ENCODE data around the gene NDC1.

NDC1 gene

GRCh38 chr1:53851571-53852285 lies 13.6 kb upstream of the NDC1 start:
- Mint-ChIP-seq H3K4me1 (no peaks in the 10 kb centered on the region), H3K36me3 (ENCODE audit: insufficient read depth) (peaks cover 22% of the 10 kb centered on the region), H3K4me3 (no peak overlapping the region), H3K27ac (ENCODE audit: low read depth) (no peak overlapping the region), H3K9me3 (no peaks in the 10 kb centered on the region), H3K27me3 (no peaks in the 10 kb centered on the region)
- ATAC-seq (replicated peaks; ENCODE audit: extremely low read depth, poor library complexity, severe bottlenecking) = no peak
- no peak for DNase-seq (ENCODE audit: low spot score in 2 of 2)

GRCh38 chr1:53850082-53850673 lies 12.1 kb upstream of the NDC1 start:
- Mint-ChIP-seq H3K4me1 (no peaks in the 10 kb centered on the region), H3K27me3 (no peaks in the 10 kb centered on the region), H3K27ac (ENCODE audit: low read depth) (no peak overlapping the region), H3K4me3 (no peak overlapping the region), H3K9me3 (no peaks in the 10 kb centered on the region), H3K36me3 (ENCODE audit: insufficient read depth) (peaks cover 19% of the 10 kb centered on the region)
- DNase-seq (ENCODE audit: low spot score in 2 of 2) = no peak
- ATAC-seq (replicated peaks; ENCODE audit: extremely low read depth, poor library complexity, severe bottlenecking) = no peak

DNA sequence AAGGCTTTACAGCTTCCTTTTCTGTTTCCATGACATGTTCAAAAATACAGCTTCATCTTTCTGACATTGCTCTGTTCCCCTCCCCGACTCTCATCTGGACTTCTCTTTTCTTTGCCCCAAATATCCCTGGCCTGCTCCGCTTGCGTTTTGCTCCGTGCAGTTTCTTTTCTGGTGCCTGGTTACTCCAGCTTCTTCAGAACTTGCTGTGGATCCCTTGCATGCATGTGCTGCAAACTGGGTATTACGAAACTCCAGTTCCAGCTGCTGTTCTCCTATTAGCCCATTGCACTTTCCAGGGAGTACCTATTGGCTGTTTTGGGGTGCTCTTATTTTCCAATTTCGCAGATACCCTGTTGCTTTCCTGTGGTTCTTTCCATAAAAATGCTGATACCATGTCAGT lies 9.9 kb upstream of the NDC1 start:
- no peak for ATAC-seq (replicated peaks; ENCODE audit: extremely low read depth, poor library complexity, severe bottlenecking)
- H3K27ac Mint-ChIP-seq (ENCODE audit: low read depth) = no peak overlapping the region
- DNase-seq (ENCODE audit: low spot score in 2 of 2) = no peak

DNA sequence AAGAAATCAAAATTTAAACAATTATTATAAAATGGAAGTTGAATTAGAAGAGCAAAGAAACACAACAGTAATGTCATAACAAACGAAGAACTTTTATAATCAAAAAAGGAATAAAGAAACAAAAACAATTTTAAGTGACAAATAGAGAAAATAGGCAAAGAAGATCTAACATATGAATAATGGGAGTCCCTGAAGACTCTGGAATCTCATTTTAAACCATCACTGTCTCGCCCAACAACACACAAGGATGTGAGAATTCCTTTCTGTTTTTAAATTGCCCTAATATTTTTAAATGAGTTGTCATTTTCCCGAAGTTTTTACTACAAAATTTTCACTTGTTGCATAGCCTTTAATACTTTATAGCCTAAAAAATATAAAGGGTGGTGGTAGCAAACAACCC lies 4.3 kb upstream of the NDC1 start:
- ATAC-seq (replicated peaks; ENCODE audit: extremely low read depth, poor library complexity, severe bottlenecking) = no peak
- Mint-ChIP-seq H3K36me3 (ENCODE audit: insufficient read depth) (peaks cover 11% of the 10 kb centered on the region), H3K9me3 (no peaks in the 10 kb centered on the region), H3K4me1 (peaks cover 13% of the 10 kb centered on the region), H3K27me3 (no peaks in the 10 kb centered on the region), H3K4me3 (no peak overlapping the region), H3K27ac (ENCODE audit: low read depth) (no peak overlapping the region)
- DNase-seq (ENCODE audit: low spot score in 2 of 2) = no peak

More for the DNA sequence above, 9.9 kb upstream of the NDC1 start:
- Mint-ChIP-seq H3K9me3 (no peaks in the 10 kb centered on the region), H3K36me3 (ENCODE audit: insufficient read depth) (peaks cover 10% of the 10 kb centered on the region), H3K4me1 (no peaks in the 10 kb centered on the region), H3K27me3 (no peaks in the 10 kb centered on the region), H3K4me3 (no peak overlapping the region)

GRCh38 chr1:53838654-53838974 lies 518 bp upstream of the NDC1 start:
- Mint-ChIP-seq H3K9me3 (no peaks in the 10 kb centered on the region), H3K4me1 (peaks cover 32% of the 10 kb centered on the region), H3K36me3 (ENCODE audit: insufficient read depth) (peaks cover 11% of the 10 kb centered on the region), H3K4me3 (peak overlapping the region; percentile 97), H3K27ac (ENCODE audit: low read depth) (peak overlapping the region; percentile 94), H3K27me3 (no peaks in the 10 kb centered on the region)
- no peak for DNase-seq (ENCODE audit: low spot score in 2 of 2)
- ATAC-seq (replicated peaks; ENCODE audit: extremely low read depth, poor library complexity, severe bottlenecking) = no peak

DNA sequence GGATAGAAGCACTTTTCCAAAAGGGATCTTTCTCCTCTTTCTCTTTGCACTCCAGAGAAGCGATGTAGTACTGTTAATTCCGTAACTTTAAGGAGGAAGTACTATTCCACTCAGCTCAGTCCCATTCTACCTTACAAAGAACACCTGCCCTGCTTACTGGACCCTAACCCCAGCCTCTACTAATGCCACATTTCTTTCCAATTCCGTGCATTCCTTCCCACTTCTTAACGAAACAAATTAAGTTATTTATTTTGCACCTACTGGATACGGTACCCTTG lies 511 bp downstream of the NDC1 start:
- H3K27me3 Mint-ChIP-seq = no peaks in the 10 kb centered on the region

DNA sequence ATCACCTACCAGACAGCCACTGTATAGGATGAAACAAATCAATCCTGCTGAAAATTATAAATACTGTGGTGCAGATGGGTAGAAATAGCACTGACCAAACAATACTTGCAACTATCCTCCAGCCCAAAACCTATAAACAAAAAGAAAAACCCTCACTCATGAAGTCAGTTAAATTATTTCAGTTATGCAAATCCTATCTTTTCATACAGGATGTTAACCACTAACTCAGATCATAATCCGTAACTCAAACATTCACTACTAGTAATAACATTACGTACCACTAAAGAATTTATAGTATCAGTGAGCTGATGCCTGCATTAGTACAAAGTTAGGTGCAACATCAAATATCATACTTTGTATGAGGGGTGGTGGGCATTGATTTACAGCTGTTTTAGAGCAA lies 2.6 kb downstream of the NDC1 start:
- no peak for DNase-seq (ENCODE audit: low spot score in 2 of 2)
- H3K4me3 Mint-ChIP-seq = peak overlapping the region; percentile 39
- H3K27me3 Mint-ChIP-seq = no peaks in the 10 kb centered on the region
- peaks cover 38% of the 10 kb centered on the region for H3K4me1 Mint-ChIP-seq
- peaks cover 12% of the 10 kb centered on the region for H3K36me3 Mint-ChIP-seq (ENCODE audit: insufficient read depth)
- no peak for ATAC-seq (replicated peaks; ENCODE audit: extremely low read depth, poor library complexity, severe bottlenecking)
- no peaks in the 10 kb centered on the region for H3K9me3 Mint-ChIP-seq
- no peak overlapping the region for H3K27ac Mint-ChIP-seq (ENCODE audit: low read depth)

More for the DNA sequence above, 511 bp downstream of the NDC1 start:
- peaks cover 11% of the 10 kb centered on the region for H3K36me3 Mint-ChIP-seq (ENCODE audit: insufficient read depth)
- ATAC-seq (replicated peaks; ENCODE audit: extremely low read depth, poor library complexity, severe bottlenecking) (no peak), DNase-seq (ENCODE audit: low spot score in 2 of 2) (no peak)
- peak overlapping the region; percentile 94 for H3K27ac Mint-ChIP-seq (ENCODE audit: low read depth)
- peak overlapping the region; percentile 97 for H3K4me3 Mint-ChIP-seq
- peaks cover 32% of the 10 kb centered on the region for H3K4me1 Mint-ChIP-seq
- no peaks in the 10 kb centered on the region for H3K9me3 Mint-ChIP-seq

DNA sequence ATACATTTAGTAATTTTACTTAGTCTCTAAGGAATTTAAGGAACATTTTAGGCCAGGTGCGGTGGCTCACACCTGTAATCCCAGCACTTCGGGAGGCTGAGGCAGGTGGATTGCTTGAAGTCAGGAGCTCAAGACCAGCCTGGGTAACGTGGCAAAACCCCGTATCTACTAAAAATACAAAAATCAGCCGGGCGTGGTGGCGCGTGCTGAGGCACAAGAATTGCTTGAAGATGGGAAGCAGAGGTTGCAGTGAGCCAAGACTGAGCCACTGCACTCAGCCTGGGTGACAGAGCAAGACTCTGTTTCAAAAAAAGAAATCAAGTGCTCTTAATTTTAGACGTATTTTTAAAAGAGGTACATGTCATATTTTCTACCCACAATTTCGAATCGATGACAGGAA lies 3.3 kb downstream of the NDC1 start:
- Mint-ChIP-seq H3K4me1 (peaks cover 38% of the 10 kb centered on the region), H3K9me3 (no peaks in the 10 kb centered on the region), H3K27me3 (no peaks in the 10 kb centered on the region)

DNA sequence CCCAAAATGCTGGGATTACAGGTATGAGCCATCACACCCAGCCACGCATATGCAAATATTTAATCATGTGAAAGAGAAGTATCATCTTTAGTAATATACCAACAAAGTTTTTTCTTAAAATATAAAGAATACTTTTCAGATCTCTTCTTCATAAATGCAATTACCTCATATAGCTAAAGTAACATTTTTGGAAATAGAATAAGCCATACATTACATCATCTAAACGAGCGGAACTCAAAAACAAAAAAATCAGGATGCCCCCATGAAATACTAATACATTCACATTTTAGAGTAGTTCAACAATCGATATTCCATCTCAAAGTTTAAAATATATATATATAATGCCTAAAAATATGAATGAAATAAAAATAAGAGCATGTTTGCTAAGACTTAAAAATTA lies 4.7 kb downstream of the NDC1 start:
- H3K27me3 Mint-ChIP-seq = no peaks in the 10 kb centered on the region
- no peak overlapping the region for H3K27ac Mint-ChIP-seq (ENCODE audit: low read depth)
- H3K36me3 Mint-ChIP-seq (ENCODE audit: insufficient read depth) = peaks cover 15% of the 10 kb centered on the region
- ATAC-seq (replicated peaks; ENCODE audit: extremely low read depth, poor library complexity, severe bottlenecking) (no peak), DNase-seq (ENCODE audit: low spot score in 2 of 2) (no peak)
- H3K4me3 Mint-ChIP-seq = no peak overlapping the region
- H3K9me3 Mint-ChIP-seq = no peaks in the 10 kb centered on the region
- H3K4me1 Mint-ChIP-seq = peaks cover 33% of the 10 kb centered on the region

More for the DNA sequence above, 3.3 kb downstream of the NDC1 start:
- H3K36me3 Mint-ChIP-seq (ENCODE audit: insufficient read depth) = peaks cover 12% of the 10 kb centered on the region
- no peak overlapping the region for H3K4me3 Mint-ChIP-seq
- ATAC-seq (replicated peaks; ENCODE audit: extremely low read depth, poor library complexity, severe bottlenecking) (no peak), DNase-seq (ENCODE audit: low spot score in 2 of 2) (no peak)
- H3K27ac Mint-ChIP-seq (ENCODE audit: low read depth) = no peak overlapping the region

GRCh38 chr1:53826367-53826766 lies 11.7 kb downstream of the NDC1 start:
- H3K9me3 Mint-ChIP-seq = no peaks in the 10 kb centered on the region
- H3K4me1 Mint-ChIP-seq = no peaks in the 10 kb centered on the region
- H3K36me3 Mint-ChIP-seq (ENCODE audit: insufficient read depth) = peaks cover 28% of the 10 kb centered on the region
- no peak for ATAC-seq (replicated peaks; ENCODE audit: extremely low read depth, poor library complexity, severe bottlenecking)
- no peak overlapping the region for H3K27ac Mint-ChIP-seq (ENCODE audit: low read depth)
- no peak for DNase-seq (ENCODE audit: low spot score in 2 of 2)
- no peaks in the 10 kb centered on the region for H3K27me3 Mint-ChIP-seq
- H3K4me3 Mint-ChIP-seq = no peak overlapping the region

DNA sequence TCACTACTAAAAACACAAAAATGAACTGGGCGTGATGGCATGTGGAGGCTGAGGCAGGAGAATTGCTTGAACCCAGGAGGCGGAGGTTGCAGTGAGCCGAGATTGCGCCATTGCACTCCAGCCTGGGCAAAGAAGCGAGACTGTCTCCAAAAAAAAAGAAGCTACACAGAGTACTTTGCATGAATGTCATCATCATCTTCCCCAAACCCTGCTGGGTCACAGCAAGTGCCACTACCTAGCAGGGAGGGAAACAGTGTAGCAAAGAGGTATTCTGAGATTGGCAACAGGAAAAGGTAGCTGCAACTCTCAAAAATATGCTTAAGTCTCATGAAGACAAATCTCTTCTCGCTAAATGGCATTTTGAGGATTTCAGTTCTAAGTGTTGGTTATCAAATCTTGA lies 12.8 kb downstream of the NDC1 start:
- ATAC-seq (replicated peaks; ENCODE audit: extremely low read depth, poor library complexity, severe bottlenecking) = no peak
- H3K9me3 Mint-ChIP-seq = no peaks in the 10 kb centered on the region
- peaks cover 28% of the 10 kb centered on the region for H3K36me3 Mint-ChIP-seq (ENCODE audit: insufficient read depth)
- H3K27ac Mint-ChIP-seq (ENCODE audit: low read depth) = no peak overlapping the region
- no peak for DNase-seq (ENCODE audit: low spot score in 2 of 2)
- H3K4me1 Mint-ChIP-seq = no peaks in the 10 kb centered on the region
- H3K4me3 Mint-ChIP-seq = no peak overlapping the region
- H3K27me3 Mint-ChIP-seq = no peaks in the 10 kb centered on the region

DNA sequence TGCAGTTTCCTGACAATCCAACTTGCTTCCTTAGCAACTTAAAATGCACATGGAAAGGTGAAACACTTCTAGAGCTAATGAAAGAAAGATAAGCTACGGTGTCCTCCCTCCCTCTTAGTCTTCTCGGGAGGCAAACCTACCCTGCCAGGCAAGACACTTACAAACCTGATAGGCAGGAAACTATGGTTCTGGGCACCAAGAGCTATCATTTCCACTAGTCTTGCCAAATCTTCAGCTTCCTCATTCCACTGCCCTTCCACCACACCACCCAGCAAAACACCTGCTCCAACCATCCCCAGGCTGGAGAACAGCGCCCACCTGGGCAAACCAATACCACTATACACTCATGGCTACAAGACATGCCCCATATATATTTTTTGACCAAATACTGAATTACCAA lies 15.2 kb downstream of the NDC1 start:
- ATAC-seq (replicated peaks; ENCODE audit: extremely low read depth, poor library complexity, severe bottlenecking) = no peak
- no peaks in the 10 kb centered on the region for H3K27me3 Mint-ChIP-seq
- H3K4me1 Mint-ChIP-seq = peaks cover 5% of the 10 kb centered on the region
- H3K9me3 Mint-ChIP-seq = no peaks in the 10 kb centered on the region
- DNase-seq (ENCODE audit: low spot score in 2 of 2) = no peak
- H3K4me3 Mint-ChIP-seq = no peak overlapping the region
- no peak overlapping the region for H3K27ac Mint-ChIP-seq (ENCODE audit: low read depth)
- H3K36me3 Mint-ChIP-seq (ENCODE audit: insufficient read depth) = peaks cover 30% of the 10 kb centered on the region

GRCh38 chr1:53821380-53821779 lies 16.7 kb downstream of the NDC1 start:
- H3K27ac Mint-ChIP-seq (ENCODE audit: low read depth) = no peak overlapping the region

More at GRCh38 chr1:53821380-53821779, 16.7 kb downstream of the NDC1 start:
- H3K27me3 Mint-ChIP-seq = no peaks in the 10 kb centered on the region
- DNase-seq (ENCODE audit: low spot score in 2 of 2) (no peak), ATAC-seq (replicated peaks; ENCODE audit: extremely low read depth, poor library complexity, severe bottlenecking) (no peak)
- peaks cover 8% of the 10 kb centered on the region for H3K4me1 Mint-ChIP-seq
- peaks cover 33% of the 10 kb centered on the region for H3K36me3 Mint-ChIP-seq (ENCODE audit: insufficient read depth)
- H3K4me3 Mint-ChIP-seq = no peak overlapping the region
- no peaks in the 10 kb centered on the region for H3K9me3 Mint-ChIP-seq
